ENCODE results near the gene AK5. TPM values are rescaled to one million over a fixed set of nuclear protein-coding genes. Genes with fewer than 3 reads are reported as not detected.
A peak's percentile ranks its signal among the peaks of the same experiment; 100 is the strongest.
"Not testable (repeated sequence)": the region's sequence is repeated elsewhere in the genome, so short reads cannot be mapped to it uniquely, and the experiment has no call there.

The AK5 gene
- total RNA-seq, 1 experiment from 2014 or later = 1.4 TPM

DNA sequence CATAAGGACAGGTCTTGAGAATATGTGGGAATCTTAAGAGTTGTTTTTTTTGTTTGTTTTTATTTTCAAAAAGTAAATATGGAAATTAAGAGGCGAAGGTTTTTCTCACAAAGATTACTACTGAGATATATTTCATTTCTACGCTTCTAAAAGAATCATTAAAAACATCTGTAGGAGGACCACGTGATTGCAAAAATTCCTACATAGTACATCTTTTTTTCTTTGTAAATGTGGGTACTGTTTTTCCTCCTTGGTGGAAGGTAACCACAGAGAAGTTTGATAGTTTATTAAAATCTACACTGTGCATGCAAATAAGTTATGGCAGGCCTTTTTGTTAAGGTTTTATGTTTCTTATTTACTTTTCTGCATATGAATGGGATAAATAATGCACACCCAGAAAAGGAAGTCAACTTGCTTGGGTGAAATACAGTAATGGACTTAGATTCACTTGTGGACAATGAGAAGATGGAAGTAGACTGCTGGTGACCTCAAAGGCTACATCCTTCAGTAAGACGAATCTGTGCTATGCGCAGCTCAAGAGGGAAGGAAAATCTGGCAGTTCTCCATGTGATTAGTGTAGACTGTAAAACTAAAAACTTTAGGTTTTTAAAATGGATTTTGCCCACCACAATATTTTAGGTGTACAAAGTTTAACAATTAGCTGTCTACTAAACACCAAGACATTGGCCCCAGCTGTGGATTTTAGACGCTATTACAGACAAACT, 2.0 kb downstream of the AK5 start:
- no peak for DNase-seq (ENCODE audit: extremely low read depth, low read depth)

DNA sequence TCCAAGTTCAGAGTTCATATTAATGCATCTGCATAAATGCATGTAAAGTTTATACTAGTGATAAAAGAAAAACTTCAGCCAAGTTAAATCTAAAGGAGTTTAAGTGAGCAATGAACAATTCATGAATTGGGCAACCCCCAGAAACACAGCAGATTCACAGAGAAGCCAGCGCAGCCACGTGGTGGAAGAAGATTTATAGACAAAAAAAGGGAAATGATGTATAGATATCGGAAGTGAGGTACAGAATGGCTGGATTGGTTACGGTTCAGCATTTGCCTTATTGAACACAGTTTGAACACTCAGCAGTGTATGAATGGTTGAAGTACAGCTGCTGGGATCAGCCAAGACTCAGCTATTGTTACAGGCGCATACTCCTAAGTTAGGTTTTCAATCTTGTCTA, 5.7 kb downstream of the AK5 start:
- no peak for DNase-seq (ENCODE audit: extremely low read depth, low read depth)

DNA sequence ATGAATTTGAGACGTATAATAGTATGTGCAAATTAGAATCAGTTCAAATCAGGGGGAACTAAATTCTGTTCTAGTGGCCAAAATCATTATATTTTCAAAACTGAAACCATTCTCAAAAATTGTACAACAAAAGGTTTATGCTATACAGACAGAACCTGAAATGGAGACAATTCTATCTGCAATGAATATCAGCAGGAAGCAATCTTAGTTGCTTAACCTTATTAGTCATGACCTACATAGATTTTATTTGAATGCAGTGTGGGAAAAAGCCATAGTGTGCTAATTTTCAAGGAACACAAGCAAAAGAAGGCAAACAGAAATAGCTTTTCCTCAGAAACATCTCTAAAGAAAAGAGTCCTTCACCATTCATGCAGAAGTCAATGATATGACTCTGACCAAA, 6.5 kb downstream of the AK5 start:
- no peak for DNase-seq (ENCODE audit: extremely low read depth, low read depth)

DNA sequence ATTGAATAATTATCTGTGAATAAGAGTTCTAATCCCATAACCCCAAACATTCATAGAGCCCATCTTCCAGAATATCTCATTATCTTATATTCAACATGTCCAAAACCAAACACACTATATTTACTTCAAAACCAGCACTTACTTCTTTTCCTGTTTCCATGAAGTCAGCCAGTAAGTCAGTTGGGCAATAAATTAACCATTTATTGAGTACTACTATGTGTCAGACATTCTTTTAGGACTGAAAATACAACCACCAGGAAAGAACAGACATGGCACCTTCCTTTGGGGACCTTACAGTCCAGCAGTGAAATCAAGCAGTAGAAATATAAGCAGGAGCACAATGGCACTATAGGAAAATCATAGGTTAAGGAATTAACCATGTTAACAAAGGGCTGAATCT, 8.8 kb downstream of the AK5 start:
- DNase-seq (ENCODE audit: extremely low read depth, low read depth) = no peak

DNA sequence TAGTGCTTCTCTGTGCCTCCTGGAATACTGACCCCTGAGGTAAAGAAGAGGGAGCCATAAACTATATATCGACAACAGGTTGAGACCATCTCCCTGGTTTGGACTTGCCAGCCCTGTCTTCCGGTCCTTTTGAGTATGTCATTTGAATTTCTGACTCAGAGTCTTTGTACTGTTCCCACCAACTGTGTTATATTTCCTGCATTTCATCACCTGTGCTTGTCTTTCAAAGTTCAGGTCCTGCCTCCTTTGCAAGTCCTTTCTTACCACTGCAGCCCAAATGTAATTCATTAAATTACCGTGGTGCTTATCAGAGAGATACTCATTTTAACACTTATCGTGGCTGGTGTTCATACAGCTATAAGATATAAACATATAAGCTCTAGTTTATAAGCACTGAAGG, 10.7 kb downstream of the AK5 start:
- no peak for DNase-seq (ENCODE audit: extremely low read depth, low read depth)

DNA sequence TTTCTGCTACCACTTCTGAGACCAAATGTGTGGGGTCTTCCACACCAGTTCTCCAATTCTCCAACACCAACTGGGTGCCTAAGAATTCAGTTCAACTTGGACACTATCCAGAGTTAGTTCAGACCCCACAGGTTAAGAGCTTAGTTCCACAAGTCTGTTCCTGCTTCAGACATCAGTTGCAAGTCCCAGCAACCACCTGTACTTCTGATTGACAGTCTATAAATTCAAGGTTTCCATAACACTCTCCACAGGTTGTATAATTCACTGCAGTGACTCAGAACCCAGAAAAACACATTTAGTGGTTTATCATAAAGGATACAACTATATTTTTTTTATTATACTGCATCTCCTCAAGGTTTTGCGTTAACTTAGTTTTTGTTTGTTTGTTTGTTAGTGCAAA, 18.7 kb downstream of the AK5 start:
- no peak for DNase-seq (ENCODE audit: extremely low read depth, low read depth)

DNA sequence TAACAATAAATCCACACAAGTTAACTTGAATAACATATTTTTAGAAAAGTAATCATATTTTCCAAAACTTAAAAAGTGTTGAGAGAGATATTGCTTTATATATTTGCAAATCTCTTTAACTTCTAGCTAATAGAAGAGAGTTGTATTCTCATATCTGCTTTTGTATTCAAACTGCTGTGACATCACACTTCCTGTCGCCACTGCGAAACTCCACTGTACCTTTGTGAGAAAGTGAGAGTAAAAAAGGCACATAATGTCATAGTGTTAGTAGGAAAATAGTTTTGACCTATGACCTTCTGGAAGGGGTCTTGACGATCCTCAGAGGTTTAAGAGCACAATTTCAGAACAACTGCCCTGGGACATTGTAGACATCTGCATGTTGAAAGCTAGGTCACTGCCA, 21.6 kb downstream of the AK5 start:
- DNase-seq (ENCODE audit: extremely low read depth, low read depth) = no peak

DNA sequence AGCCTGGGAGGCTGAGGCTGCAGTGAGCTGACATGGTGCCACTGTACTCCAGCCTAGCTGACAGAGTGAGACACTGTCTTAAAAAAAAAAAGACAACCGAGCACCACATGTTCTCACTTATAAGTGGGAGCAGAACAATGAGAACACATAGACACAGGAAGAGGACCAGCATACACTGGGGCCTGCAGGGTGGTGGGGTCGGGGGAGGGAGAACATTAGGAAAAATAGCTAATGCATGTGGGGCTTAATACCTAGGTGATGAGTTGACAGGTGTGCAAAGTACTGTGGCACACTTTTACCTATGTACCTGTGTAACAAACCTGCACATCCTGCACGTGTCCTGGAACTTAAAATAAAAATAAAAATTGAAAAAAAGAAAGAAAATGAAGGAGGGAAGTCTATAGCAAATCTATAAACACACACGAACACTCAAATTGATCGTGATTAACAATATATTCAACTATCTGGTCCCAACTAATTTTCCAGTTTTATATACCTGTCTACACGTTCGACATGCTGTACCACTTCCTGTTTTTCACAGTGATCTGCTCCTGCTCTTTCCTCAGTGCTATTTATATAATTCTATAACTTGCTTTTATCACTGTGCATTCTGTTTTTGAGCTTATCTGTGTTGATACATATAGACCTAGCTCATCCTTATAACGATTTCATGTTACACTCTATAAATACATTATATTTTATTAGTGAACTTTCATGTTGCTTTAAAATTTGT, 27.2 kb downstream of the AK5 start:
- DNase-seq (ENCODE audit: extremely low read depth, low read depth) = no peak

DNA sequence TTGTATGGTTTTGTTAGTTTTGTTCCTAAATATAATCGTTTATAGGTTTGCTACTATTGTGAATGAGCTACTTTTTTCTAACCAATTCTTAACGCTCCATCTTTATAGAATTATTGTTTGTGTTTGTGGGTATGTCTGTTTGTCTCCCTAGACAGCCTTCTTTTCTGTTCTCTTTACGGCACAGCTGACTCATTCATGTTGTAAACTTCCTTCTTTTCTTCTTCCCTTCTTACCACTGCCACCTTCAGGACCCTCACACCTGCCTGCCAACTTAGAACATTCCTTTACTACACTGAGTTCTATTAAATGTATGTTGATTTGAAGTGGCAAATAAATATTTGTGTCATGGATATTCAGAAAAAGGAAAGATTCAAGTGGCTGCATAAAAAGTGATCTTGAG, 29.1 kb downstream of the AK5 start:
- DNase-seq (ENCODE audit: extremely low read depth, low read depth) = no peak

DNA sequence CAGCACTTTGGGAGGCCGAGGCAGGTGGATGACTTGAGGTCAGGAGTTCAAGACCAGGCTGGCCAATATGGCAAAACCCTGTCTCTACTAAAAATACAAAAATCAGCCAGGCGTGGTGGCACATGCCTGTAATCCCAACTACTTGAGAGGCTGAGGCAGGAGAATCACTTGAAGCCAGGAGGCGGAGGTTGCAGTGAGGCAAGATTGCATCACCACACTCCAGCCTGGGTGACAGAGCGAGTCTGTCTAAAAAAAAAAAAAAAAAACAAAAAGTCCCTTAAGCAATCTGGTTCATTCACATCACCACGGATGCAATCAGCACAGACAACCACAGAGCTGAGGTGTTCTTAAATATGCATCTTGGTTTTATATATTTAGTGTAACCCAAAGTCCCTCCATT, 30.5 kb downstream of the AK5 start:
- DNase-seq (ENCODE audit: extremely low read depth, low read depth) = not testable (repeated sequence)

DNA sequence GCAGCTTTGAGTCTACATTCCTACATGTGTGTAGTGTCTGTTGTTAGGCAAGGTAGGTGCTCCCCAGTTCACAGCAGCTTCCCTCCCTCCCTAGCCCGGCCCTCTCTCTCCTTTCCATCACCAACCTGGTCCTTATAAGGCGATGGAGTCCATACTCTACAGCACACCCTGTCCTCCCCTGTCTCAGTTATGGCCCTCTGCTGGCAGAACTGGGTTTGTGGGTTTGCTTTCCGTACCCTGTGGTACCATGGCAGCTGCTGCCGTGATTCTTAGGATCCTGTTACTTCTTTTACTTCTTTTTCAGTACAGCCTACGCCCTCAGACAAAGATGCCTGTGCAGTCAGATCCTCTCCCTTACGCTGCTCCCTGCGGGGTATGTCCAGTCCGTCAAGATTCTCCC, 31.7 kb downstream of the AK5 start:
- peak; percentile 29 for DNase-seq (ENCODE audit: extremely low read depth, low read depth)

DNA sequence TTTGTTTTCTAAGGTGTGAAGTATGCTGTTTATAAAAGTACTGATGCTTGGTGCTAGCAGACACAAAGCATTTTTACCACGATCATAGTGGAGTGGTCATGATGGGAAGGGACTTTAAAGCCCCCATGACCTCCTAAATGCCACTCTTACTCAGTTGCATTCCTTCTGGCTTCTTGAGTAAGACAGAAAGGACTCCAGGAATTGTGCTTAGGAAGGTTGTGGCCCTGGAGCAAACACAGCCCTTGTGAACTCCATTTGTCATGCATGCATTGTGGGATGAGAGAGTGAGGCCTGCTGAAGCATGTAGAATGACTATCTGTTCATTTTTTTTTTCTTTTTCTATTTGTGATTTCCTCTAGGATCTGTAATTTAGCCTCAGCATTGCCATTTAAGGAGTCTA, 34.2 kb downstream of the AK5 start:
- no peak for DNase-seq (ENCODE audit: extremely low read depth, low read depth)

DNA sequence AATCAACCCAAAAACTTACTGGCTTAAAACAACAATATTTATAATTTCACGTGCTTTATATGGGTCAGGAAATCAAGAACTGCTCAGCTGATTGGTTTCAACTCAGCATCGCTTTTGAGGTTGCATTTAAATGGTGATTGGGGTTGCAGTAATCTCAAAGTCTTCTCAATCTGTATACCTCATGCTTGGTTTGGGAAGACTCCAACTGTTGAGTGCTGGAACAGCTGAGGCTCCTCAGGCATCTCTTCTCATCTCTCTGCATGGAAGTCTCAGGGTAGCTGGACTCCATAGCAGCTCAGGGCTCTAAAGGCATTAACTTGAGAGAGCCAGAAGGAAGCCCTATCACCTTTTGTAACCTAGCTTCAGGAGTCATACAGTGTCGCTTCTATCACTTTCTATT, 35.1 kb downstream of the AK5 start:
- no peak for DNase-seq (ENCODE audit: extremely low read depth, low read depth)

DNA sequence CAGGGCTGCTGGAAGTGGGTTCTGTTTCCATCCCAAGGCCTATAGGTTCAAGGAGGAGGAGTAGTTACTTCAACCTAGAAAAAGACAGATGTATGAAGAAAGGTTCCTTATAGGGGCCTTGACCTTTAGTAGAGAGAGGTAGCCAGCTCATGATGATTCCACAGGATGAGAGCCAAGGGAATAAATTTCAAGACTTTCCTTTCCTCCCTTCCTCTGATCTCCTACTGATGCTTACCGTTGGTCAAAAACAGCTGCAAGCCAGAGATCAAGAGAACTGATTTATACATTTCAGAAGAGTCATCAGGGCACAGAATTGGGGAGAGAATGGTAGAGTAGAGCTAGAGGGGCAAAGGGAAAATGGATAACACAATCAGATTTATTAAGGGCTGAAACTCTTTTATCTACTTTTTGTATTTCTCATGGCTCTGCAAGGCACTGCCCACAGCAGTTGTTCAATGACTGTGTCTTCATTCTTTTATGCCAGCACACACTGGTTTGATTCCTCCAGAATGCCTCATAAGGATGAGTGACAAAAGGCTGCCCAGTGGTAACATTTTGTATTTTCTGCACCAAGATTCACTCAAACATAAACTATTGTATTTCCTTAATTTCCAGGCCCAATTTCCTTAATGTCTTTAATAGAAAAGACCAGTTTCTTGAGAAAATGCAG, 37.4 kb downstream of the AK5 start:
- DNase-seq (ENCODE audit: extremely low read depth, low read depth) = no peak

DNA sequence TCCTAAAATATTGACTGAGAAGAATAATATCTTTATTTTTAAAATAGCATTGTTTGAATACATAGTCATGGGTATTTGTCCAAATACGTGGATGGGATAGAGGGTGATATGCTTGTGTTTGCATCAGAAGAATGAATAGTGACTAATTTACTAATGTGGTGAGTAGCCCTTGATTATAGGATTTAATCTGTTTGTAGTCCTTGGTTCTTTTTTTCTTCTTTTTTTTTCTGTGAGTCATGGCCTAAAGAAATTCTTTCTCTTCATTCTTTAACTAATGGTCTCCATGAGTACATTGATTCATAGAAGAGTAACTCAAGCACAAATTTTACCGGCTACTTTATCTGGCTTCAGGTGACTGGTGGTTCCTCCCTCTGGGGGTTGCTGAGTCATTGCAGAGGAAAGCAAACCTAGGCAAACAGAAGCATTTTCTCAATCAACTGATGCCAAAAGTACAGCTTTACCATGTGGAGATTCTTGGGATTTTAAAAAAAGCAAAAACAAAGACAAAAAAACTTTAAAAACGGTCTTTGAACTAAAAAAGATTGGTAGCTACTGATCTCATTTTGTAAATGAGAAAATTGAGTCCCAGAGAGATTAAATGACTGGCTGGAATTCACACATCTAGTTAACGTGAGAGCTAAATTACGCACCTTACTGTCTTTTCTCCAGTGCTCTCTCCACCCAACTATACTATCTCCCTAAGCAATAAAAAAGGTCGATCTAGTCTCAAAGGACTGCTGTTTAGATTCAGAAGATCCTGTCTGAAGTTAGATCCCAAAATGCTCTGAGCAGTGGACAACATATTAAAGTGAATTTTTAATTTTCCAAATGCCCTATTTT, 40.5 kb downstream of the AK5 start:
- DNase-seq (ENCODE audit: extremely low read depth, low read depth) = peak; percentile 13

DNA sequence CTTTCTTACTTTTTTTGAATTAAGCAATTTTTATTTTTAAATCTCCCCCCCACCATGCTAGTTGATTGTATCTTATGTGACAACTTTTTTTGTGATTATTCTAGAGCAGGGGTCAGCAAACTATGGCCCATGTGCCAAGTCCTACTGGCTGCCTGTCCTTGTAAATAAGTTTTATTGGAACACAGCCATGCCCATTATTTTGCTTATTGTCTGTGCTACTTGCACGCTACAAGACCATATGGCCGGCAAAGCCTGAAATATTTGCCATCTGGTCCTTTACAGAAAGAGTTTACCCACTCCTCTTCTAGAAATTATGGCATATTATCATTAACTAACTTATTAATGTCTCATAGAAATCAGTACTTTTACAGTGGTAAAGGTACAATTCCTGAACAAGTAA, 51.7 kb downstream of the AK5 start:
- DNase-seq (ENCODE audit: extremely low read depth, low read depth) = no peak

DNA sequence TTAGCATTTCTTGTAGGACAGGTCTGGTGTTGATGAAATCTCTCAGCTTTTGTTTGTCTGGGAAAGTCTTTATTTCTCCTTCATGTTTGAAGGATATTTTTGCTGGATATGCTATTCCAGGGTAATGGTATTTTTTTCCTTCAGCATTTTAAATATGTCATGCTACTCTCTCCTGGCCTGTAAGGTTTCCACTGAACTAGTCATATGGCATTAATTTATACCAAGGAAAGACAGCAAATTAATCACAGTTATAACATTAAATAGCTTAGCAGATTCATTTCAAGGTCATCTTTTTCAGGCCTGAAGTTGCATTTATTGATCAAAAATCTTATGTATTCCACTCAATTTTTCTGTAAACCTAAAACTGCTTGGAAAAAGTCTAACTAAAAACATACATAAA, 54.9 kb downstream of the AK5 start:
- no peak for DNase-seq (ENCODE audit: extremely low read depth, low read depth)

DNA sequence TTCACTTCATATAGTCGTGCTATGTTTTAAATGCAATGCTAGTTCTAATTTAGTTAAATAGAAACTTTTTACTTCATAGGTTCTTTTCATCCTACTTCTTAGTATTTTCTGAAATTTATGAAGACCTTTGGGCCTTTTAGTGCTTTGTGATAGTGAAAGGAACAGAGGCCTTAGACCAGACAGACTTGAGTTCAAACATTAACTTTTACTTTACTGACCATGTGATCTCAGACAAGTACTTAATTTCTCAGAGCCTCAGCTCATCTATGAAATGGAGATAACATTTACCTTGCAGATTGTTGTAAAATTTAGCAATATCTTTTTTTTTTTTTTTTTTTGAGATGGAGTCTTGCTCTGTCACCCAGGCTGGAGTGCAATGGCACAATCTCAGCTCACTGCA, 57.5 kb downstream of the AK5 start:
- no peak for DNase-seq (ENCODE audit: extremely low read depth, low read depth)

DNA sequence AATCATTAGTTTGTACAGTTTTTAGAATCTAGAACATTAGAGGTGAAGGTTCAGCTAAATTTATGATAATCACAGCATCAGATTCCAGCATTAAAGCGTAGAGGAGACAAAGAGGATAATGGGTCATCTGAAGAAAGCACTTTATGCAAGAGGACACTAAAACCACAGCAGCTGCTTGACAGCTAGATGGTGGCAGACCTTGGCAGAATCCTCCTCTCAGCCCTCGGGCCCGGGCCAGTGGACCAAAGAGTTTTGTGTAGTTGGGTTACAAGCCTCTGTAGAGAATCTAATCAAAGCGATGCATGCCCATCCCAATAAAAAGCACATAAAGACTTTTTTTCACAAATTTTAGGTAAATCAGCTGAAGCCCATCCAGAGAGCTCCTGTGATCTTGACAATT, 59.4 kb downstream of the AK5 start:
- DNase-seq (ENCODE audit: extremely low read depth, low read depth) = no peak

DNA sequence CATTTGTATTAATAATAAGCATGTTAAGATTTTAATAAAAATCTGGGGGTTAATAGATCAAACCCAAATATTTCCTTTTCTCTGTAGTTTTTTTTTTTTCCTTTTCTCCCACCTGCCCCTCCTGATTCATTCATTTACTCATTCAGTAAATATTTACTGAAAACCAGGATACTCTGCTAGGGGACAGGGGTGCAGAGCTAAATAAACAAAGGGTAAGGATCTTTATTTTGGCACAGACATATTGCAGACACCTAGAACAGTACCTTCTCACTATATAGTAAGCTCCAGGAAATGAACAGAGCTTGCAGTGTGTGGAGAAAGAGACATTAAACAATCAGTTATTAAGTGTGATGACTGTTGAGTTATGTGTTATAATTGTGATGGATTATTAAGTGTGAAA, 60.9 kb downstream of the AK5 start:
- DNase-seq (ENCODE audit: extremely low read depth, low read depth) = no peak

DNA sequence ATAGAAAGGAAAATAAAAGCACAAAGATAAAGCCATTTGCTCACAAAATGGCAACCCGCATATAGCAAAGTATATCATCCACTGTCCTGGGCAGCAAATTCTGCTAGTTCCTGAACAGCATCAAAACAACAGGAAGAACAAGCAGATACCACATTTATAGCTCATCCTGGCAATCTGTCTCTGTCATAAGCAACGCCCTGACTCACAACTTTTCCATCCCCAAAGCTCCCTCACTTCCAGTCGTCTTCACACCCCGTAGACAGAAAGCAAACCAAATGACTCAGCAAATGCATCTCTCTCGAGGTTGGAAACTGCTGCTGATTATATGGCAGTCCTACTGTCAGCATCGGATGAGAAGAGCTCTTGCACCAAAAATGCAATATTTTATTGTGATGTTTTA, 65.8 kb downstream of the AK5 start:
- peak; percentile 75 for DNase-seq (ENCODE audit: extremely low read depth, low read depth)

Data from NCI-H460 (cell line).